ENCODE results near the gene ITPKB.

Gene ITPKB

DNA sequence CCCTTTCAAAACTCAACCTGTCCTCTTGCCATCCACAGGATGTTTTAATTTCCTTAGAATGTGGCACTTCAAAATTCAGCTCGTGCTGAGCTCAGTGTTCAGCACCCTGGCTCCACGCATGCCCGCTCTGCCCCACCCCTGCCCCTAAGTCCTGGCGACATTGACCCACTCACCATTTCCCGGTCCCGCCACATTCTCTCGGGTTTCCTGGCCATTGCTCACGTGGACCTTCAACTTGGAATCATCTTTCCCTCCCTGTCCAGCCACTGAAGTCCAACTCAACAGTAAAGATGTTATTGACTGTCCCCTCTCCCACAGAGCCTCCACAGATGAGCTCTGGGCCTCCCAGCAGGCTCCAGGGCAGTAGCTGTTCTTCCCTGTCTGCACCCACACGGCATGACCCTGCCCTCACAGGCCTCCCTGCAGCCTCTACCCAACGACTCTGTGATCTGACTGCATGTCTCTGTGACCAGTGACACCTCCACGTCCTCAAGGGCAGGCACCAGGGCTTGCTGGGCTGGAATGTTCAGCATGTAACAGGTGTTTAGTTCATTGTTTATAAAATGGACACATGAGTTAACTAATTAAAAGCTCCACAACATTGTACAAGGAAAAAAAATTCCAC is 53.8 kb downstream of the ITPKB start:
- no peak for DNase-seq (ENCODE audit: low read depth)

DNA sequence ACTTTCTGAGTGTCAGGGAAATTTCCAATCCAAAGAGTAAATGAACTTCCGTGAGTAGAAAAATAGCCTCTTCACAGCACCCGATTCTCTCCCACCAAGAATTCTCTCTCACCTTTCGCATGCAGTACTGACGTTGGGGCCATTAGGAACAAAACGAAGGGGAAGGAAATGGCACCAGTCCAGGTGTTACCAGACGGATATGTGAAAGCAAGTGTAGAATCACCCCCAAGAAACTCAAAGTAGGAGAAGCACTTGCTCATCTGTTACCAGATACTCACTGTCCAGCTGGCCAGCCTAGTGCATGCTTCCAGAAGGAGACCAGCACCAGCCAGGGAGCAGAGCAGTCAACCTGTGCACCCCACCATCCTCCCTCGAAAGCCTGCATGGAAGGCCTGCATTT is 55.1 kb downstream of the ITPKB start:
- DNase-seq (ENCODE audit: low read depth) = no peak

GRCh38 chr1:226682871-226683814 is 55.9 kb downstream of the ITPKB start:
- no peak for DNase-seq (ENCODE audit: low read depth)

GRCh38 chr1:226681652-226682493 is 57.2 kb downstream of the ITPKB start:
- DNase-seq (ENCODE audit: low read depth) = no peak

GRCh38 chr1:226680653-226681052 is 58.4 kb downstream of the ITPKB start:
- DNase-seq (ENCODE audit: low read depth) = no peak

DNA sequence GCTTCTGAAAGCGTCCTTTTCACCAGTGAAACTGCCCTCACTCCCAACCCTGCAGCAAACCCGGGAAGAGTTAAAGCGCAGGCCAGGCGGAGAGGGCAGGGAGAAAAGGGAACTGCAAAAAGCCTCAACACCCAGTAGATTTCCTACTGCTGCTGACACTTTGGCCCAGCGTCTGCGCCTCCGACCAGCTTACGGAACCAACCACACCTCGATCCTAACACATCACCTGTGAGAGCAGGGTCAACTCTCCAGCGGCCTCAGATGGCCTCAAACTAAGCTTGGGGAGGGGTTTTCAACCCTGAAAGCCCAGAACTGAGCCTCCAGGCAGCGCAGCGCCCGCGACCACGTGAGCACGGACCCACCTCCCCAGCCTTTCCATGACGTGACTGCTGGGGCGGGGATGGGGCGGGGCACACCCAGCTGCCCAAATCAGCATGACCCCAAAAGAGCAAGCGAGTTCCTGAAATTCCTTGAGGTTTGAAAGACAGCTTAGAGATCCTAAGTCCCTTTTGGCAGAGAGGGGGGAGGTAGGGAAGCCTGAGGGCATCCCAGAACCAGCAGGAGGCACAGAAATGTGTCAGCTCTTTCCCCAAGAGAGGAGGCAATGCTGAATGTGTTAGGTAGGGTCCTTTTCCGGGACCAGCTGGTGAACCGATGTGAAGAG is 59.1 kb downstream of the ITPKB start:
- DNase-seq (ENCODE audit: low read depth) = peak; percentile 67

- no peak for DNase-seq (ENCODE audit: low read depth)
These were observed 59.8 kb downstream of the ITPKB start for GRCh38 chr1:226679262-226679661.

- DNase-seq (ENCODE audit: low read depth) = no peak
These were observed 60.4 kb downstream of the ITPKB start for GRCh38 chr1:226678701-226679100.

DNA sequence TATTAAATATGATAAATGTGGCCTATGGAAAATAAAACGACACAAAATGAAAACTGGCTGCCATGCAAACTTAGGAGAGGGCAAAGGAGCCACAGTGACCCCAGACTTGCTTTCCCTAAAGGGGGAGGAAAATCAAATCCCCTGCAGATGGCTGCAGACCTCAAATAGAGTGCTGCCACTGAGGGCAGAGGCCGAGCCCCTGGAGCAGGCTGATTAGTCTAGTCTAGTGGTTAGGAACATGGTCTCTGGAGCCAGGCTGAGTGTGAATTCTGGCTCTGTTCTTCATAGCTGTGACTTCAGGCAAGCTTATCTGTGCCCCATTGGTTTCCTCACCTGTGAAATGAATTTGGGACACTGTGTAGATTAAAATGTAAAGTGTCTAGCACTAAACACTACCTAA is 60.8 kb downstream of the ITPKB start:
- no peak for DNase-seq (ENCODE audit: low read depth)

- no peak for DNase-seq (ENCODE audit: low read depth)
These were observed 61.8 kb downstream of the ITPKB start for GRCh38 chr1:226677027-226678020.

GRCh38 chr1:226676381-226676780 is 62.7 kb downstream of the ITPKB start:
- no peak for DNase-seq (ENCODE audit: low read depth)

- no peak for DNase-seq (ENCODE audit: low read depth)
These were observed 63.2 kb downstream of the ITPKB start for GRCh38 chr1:226675715-226676357.

- no peak for DNase-seq (ENCODE audit: low read depth)
These were observed 64.0 kb downstream of the ITPKB start for GRCh38 chr1:226674892-226675714.

DNA sequence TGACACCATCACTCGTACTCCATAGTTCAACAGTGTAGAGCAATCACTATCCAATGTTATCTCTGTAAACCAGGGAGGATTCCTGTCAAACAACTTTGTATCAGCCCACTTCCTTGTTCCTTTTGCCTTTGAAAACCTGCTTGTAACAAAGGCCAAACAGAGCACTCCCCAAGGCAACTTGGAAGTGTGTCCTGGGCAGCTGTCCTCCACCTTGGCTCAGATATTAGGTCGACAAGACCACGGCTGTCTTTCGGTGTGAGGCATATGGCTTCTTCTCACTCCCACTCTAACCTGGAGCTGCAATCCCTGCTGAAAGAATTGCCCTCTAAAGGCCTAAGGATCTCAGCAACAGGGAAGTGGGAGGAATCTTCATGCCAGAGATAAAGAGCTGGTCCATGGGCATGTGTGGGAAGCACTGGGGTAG is 66.7 kb downstream of the ITPKB start:
- no peak for DNase-seq (ENCODE audit: low read depth)

- no peak for DNase-seq (ENCODE audit: low read depth)
These were observed 67.8 kb downstream of the ITPKB start for GRCh38 chr1:226671277-226671676.

DNA sequence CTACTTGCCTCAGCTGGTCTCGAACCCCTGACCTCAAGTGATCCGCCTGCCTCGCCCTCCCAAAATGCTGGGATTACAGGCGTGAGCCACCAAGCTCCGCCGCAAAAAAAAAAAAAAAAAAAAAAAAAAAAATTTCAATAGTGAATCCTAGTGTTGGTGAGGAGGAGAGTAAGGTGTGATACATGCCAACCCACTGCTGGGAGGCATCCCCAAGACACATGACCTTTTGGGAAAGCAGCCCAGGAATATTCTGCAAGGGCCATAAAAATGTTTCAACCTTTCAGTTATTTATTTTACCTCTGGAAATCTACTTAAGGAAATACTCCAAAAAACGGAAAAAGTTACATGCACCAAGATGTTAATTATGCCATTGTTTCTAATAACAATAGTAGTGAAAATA is 69.0 kb downstream of the ITPKB start:
- no peak for DNase-seq (ENCODE audit: low read depth)

DNA sequence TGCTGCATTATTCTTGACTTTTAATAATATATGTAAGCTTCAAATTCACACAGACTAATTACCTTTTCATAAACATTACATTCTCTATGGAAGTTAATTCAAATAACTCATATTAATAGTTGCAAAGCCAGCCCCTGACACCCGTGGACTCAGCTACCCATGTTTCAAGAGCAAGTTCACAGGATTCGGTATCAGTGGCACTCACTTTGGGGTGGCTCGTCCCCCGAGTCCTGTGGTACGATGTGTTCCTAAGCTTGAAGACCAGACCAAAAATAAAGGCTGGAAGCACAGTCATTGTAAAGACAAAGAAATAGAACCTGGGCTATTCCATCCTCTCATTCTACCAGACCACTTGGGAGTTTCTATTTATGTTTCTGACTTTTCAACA is 70.9 kb downstream of the ITPKB start:
- no peak for DNase-seq (ENCODE audit: low read depth)

DNA sequence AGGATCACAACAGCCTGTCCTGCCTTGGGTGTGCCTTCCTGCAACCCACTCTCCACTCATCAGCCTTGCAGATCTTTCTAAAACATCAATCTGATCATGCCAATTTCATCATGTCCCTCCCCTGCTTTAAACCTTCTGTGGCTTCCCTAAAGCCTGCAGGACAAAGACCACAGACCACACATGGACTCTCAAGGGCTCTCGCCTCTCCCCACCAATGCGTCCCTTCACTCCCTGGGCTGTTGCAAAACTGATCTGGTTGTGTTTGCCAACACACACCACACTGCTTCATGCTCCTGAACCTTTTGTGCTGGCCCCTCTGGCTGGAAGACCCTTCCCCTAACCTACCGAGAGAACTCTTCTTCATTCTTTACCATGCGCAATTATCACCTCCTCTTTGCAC is 72.4 kb downstream of the ITPKB start:
- DNase-seq (ENCODE audit: low read depth) = no peak

GRCh38 chr1:226666164-226666506 is 72.9 kb downstream of the ITPKB start:
- DNase-seq (ENCODE audit: low read depth) = no peak
